ENCODE results near the gene SEL1L. TPM values are rescaled to one million over a fixed set of nuclear protein-coding genes. Genes with fewer than 3 reads are reported as not detected.
A peak's percentile ranks its signal among the peaks of the same experiment; 100 is the strongest.

The SEL1L gene
- total RNA-seq, 1 donor from 2014 or later = 140 TPM

DNA sequence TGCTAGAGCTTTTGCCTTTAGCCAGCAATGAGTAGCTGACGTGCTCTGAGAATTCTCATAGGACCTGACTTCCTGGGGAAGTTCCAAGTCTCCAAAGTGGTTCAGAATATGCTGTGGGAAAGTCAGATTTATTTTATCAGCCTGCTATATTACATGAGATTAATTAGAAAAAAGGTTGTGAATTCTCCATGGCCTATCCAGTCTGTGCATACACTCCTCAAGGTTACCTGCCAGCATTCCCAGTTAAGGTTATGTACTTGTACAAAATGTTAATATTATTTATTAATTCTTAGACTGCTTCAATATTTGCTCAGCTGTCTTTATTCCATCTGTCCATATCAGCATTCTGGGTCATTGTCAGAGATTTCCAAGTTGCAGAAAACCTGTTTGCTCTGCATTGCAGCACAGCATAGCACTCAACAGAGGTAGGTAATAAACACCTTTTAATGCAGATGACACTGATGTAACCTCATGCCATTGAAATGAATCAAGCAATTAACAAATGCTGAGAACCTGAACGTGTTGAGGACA, 2.7 kb upstream of the SEL1L start:
- Mint-ChIP-seq H3K4me1 (ENCODE audit: unreplicated experiment) (peaks cover 20% of the 10 kb centered on the region), H3K4me3 (ENCODE audit: unreplicated experiment) (no peak overlapping the region), H3K9me3 (ENCODE audit: unreplicated experiment) (peaks cover 4% of the 10 kb centered on the region), H3K36me3 (ENCODE audit: unreplicated experiment) (no peaks in the 10 kb centered on the region), H3K27me3 (ENCODE audit: unreplicated experiment) (peaks cover 3% of the 10 kb centered on the region), H3K27ac (ENCODE audit: unreplicated experiment) (no peak overlapping the region)
- TF ChIP-seq, protein P1, sequence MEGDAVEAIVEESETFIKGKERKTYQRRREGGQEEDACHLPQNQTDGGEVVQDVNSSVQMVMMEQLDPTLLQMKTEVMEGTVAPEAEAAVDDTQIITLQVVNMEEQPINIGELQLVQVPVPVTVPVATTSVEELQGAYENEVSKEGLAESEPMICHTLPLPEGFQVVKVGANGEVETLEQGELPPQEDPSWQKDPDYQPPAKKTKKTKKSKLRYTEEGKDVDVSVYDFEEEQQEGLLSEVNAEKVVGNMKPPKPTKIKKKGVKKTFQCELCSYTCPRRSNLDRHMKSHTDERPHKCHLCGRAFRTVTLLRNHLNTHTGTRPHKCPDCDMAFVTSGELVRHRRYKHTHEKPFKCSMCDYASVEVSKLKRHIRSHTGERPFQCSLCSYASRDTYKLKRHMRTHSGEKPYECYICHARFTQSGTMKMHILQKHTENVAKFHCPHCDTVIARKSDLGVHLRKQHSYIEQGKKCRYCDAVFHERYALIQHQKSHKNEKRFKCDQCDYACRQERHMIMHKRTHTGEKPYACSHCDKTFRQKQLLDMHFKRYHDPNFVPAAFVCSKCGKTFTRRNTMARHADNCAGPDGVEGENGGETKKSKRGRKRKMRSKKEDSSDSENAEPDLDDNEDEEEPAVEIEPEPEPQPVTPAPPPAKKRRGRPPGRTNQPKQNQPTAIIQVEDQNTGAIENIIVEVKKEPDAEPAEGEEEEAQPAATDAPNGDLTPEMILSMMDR (IDR thresholded peaks at IDR 0.05) = no peak
- no peak for DNase-seq (ENCODE audit: extremely low spot score, unreplicated experiment)

DNA sequence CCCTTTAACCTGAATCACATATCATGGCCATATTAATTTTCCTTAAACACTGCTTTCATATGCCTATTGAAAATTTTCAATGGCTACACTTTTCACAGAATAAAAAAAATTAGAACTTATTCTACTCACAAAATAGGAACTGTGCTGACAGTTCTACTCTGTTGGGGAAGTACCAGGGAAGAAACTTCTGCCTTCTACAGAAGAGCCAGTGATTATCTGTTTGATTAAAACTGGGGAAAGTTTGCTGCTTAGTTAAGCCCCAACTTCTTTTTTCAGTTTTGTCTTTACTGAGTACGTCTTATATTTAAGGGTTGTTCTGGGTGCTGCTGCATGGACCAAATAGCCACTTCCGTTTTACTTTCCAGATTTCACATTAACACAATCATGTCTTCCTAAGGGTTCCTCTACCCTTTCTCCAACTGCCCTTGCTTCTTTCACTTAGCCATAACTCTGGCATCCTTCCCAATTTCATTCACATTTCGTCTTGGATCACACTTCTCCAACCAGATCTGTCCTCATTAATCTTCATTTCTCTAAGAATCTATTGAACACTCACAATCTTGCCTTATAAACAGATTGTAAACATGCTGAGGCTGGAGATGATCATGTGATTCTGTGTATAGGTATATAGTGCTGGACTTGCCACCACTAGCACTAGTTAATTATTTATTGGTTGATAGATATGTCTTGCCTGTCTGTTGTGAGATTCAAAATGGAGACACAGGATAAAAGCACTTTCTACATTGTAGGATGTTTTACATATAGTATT, 1.9 kb upstream of the SEL1L start:
- Mint-ChIP-seq H3K4me3 (ENCODE audit: unreplicated experiment) (no peak overlapping the region), H3K27ac (ENCODE audit: unreplicated experiment) (no peak overlapping the region), H3K27me3 (ENCODE audit: unreplicated experiment) (peaks cover 3% of the 10 kb centered on the region), H3K36me3 (ENCODE audit: unreplicated experiment) (no peaks in the 10 kb centered on the region), H3K4me1 (ENCODE audit: unreplicated experiment) (peaks cover 20% of the 10 kb centered on the region), H3K9me3 (ENCODE audit: unreplicated experiment) (peaks cover 4% of the 10 kb centered on the region)
- DNase-seq (ENCODE audit: extremely low spot score, unreplicated experiment) = no peak
- TF ChIP-seq, protein P1 (IDR thresholded peaks at IDR 0.05) = no peak

DNA sequence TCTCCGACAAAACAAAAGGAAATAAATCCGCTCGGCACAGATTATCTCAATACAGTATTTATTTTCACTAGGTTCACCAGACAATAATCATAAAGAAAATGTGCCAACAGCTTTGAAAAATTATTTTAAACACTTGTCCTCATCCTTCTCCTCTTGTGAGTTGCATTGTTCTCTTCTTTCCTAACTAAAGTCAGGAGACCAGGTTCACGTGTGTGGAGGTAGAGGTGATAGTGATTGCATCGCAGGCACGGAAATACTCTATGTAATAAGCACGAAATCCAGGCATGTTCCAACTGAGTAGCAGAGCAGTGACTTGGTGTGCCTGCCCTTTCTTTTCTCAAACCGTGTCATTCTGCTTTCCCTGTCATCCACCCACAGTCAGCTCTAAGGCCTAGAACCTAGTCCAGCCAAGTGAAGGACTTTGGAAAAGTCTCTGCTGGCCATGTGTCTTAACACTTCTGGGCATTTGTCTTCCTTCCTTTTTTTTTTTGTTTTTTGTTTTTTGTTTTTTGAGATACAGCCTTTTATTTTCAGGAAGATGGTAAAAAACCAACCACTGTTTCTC, 939 bp upstream of the SEL1L start:
- DNase-seq (ENCODE audit: extremely low spot score, unreplicated experiment) = no peak
- H3K27ac Mint-ChIP-seq (ENCODE audit: unreplicated experiment) = no peak overlapping the region
- peaks cover 1% of the 10 kb centered on the region for H3K27me3 Mint-ChIP-seq (ENCODE audit: unreplicated experiment)
- H3K9me3 Mint-ChIP-seq (ENCODE audit: unreplicated experiment) = peaks cover 4% of the 10 kb centered on the region
- peaks cover 26% of the 10 kb centered on the region for H3K4me1 Mint-ChIP-seq (ENCODE audit: unreplicated experiment)
- no peaks in the 10 kb centered on the region for H3K36me3 Mint-ChIP-seq (ENCODE audit: unreplicated experiment)
- TF ChIP-seq, protein P1 (IDR thresholded peaks at IDR 0.05) = no peak
- peak overlapping the region; percentile 91 for H3K4me3 Mint-ChIP-seq (ENCODE audit: unreplicated experiment)

DNA sequence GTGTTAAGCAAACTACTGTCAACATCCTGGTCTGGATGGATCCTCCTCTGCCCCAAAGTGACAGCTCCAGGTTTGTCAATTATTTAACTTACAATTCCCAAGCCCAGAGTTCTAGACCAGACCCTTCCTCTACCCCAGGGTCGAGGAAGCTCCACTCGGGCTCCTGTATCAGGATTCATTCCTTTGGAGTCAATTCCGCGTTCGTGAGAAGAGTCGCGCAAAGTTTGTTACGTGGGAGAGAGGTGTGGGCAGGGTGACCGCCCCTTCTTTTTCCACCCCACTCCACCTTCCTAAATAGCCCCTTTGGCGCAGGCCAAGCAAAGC, 479 bp downstream of the SEL1L start:
- TF ChIP-seq, protein P1 (IDR thresholded peaks at IDR 0.05) = no peak
- Mint-ChIP-seq H3K9me3 (ENCODE audit: unreplicated experiment) (peaks cover 4% of the 10 kb centered on the region), H3K4me1 (ENCODE audit: unreplicated experiment) (peaks cover 40% of the 10 kb centered on the region), H3K27ac (ENCODE audit: unreplicated experiment) (peak overlapping the region; percentile 80), H3K4me3 (ENCODE audit: unreplicated experiment) (peak overlapping the region; percentile 91), H3K27me3 (ENCODE audit: unreplicated experiment) (no peaks in the 10 kb centered on the region), H3K36me3 (ENCODE audit: unreplicated experiment) (peaks cover 2% of the 10 kb centered on the region)
- no peak for DNase-seq (ENCODE audit: extremely low spot score, unreplicated experiment)

DNA sequence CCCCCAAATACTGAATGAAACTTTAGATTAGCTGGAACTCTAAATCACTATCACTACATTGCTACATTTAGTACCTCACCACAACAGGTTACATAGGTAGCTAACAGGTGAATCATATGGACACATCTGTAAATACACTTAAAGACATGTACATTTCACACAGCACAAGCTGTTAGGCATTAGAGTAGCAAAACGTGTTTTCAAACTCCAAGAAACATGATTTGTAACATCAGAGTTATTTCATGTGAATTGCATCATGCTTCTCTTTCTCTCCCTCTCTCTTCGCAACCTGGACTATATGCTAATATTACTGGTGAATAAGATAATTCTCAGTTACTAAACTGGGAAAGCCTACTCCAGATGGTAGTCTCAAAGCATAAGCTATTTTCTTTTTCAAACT, 4.3 kb downstream of the SEL1L start:
- Mint-ChIP-seq H3K36me3 (ENCODE audit: unreplicated experiment) (peaks cover 24% of the 10 kb centered on the region), H3K4me1 (ENCODE audit: unreplicated experiment) (peaks cover 40% of the 10 kb centered on the region), H3K27me3 (ENCODE audit: unreplicated experiment) (no peaks in the 10 kb centered on the region), H3K4me3 (ENCODE audit: unreplicated experiment) (peak overlapping the region; percentile 30), H3K27ac (ENCODE audit: unreplicated experiment) (peak overlapping the region; percentile 88), H3K9me3 (ENCODE audit: unreplicated experiment) (no peaks in the 10 kb centered on the region)
- no peak for DNase-seq (ENCODE audit: extremely low spot score, unreplicated experiment)
- TF ChIP-seq, protein P1 (IDR thresholded peaks at IDR 0.05) = no peak
